HG03025 (cell line): ENCODE results near the gene PITPNM2.

Experiments
- ATAC-seq: cut with Tn5 transposase; IDR thresholded peaks from one replicate; pipeline ENCODE4 v1.9.1; 2021; ENCODE audit warnings: mild to moderate bottlenecking, moderate library complexity; ENCODE audit not compliant: unreplicated experiment, low FRiP score

PITPNM2 gene

DNA sequence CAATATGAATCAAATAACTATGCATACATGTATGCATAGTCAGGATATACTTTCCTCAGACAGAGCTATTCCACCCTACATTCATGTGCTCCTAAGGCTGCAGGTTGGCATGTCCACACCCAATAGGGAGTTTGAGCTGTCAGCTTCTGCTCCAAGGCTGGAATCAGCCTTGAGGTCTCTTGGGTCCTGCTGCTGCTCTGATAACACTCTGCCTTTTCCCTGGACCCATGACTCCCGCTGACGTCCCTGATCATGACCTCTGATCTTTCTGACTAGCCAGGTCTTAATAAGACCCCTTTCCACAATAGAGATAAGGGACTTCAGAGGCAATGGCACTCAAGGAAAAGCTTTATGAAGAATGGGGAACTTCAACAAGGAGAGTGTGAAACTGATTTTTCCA, 5.7 kb downstream of the PITPNM2 start:
- ATAC-seq = no peak

DNA sequence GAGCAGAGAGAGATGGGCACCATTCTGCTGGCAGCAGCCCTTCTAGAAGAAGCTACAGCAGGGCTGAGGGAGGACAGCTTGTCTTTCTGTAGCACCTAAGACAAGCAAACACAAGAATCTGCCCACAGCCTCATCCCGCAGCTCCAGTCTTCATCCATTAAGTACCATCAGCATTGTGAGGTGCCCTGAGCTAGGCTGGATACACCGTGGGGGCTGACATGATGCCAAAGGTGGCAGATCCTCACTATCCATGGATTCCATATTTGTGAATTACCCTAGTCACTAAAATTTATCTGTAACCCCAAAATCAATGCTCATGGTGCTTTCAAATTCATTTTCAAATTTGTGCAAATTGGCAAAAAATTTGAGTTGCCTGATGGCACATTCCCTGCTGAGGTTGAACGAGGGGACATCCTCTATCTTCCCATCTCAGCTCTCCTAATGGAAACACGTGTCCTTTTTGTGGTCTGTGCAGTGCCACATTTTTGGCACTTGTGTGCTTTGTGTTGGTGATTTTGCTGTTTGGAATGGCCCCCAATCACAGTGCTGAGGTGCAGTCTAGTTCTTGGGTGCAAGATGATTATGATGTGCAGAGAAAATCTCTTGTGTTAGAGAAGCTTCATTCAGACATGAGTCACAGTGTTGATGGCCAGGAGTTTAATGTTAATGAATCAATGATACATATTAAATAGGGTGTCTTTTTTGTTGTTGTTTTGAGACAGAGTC, 7.0 kb downstream of the PITPNM2 start:
- ATAC-seq = no peak

- no peak for ATAC-seq
Measured at GRCh38 chr12:123142921-123143735, 7.8 kb downstream of the PITPNM2 start.

GRCh38 chr12:123142518-123142840, 8.4 kb downstream of the PITPNM2 start:
- ATAC-seq = no peak

GRCh38 chr12:123141615-123142517, 9.0 kb downstream of the PITPNM2 start:
- ATAC-seq = no peak

DNA sequence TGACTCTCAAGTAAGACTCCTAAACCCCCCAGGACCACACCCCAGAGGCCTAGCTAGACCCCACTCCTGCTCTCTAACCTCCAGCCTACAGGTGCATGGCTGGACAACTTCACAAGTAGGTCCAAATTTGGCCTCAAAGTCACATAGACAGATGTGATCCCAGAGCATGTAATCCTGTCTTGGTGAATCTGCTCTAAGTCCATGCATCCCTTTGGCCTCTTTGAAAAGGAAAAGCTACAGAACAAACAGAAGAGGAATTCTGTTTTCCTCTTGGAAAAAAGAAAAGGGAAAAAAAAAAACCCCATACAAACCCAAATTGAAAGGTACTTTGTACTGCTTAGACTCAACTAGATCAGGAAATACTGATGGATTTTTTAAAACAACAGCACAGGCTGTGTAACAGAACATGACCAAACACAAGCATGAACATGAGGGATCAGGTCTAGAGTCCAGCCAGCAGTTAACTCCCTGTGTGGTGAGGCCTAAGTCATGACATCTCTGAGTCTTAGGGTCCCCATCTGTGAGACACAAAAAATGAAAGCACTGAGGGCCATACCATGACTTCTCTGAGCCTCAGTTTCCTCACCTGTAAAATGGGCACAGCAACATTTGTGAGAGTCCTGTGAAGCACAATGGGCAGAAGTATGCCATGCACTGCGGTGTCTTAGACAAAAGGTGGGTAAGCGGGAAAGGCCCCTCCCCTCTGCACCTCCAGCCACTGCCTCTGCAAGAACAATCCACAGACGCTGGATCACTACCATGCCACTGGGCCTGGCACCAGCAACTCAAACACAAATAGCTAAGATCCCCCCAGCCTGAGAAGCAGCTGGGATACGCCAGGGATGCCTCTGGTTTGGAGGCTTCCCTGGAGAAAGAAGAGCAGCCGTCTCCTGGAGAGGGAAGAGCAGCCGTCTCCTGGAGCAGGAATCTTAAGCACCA, 9.9 kb downstream of the PITPNM2 start:
- ATAC-seq = no peak

DNA sequence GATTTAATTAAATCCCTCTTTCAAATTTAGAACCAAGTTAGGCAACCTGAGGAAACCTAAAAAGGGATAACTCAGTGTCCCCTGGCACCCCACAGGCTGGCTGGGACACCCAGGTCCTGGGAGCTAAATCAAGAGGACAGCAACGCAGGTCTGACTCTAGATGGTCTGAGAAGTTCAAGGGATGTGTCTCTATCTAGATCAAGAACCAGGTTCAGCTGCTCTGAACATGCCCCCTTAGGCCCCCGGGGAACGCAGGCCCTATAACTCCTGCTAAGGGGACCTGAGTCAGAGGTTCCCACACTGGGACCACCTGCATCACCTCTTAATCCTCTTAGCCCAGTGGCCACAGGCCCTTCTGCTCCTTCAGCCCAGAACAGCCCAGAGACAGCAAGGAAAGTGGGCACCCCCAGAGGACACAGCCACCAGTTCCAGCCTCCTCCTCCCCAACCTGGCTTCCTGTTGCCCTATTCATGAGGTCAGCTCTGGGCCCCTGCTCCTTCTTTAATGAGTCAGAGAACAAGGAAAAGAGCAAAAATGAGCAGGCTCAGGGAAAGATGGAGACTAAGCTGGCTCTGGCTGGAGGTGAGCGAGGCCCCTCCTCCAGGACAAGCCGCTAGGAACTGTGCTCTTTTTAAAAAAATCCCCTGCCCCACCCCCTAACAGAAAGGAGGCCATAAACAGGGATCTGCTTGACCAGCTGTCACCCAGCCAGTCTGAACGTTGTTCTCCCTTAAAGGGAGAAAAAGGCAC, 10.8 kb downstream of the PITPNM2 start:
- no peak for ATAC-seq

DNA sequence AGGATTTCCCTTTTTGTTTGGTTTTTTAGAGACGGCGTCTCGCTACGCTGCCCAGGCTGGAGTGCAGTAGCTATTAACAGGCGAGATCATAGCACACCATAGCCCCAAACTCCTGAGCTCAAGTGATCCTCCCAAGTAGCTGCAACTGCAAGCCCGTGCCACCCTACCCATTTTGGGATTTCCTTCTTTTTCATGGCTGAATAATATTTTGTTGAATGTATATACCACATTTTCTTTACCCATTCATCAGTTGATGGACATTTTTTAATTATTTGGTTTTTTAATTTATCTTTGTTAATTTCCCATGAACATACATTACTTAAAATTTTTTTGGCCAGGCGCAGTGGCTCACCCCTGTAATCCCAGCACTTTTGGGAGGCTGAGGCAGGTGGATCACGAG, 15.2 kb downstream of the PITPNM2 start:
- ATAC-seq = no peak

DNA sequence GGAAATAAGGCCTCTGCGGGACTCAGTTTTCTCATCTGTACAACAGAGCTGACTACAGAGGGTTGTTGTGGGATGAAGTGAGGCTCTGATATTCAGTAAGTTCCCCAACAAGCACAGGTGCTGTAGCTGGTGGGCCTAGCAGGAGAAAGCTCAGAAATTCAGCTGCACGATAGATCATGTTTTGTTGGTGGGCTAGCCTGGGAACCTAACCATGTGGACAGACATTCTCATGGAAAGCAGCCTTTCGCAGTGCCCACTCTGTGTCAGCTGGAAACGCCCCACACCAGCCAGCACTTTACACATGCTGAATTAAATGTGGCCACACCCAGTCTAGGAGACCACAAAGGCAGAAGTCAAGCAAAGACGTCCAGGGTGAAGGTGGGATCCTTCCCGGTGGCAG, 16.1 kb downstream of the PITPNM2 start:
- ATAC-seq = no peak

GRCh38 chr12:123134271-123134671, 16.6 kb downstream of the PITPNM2 start:
- no peak for ATAC-seq

DNA sequence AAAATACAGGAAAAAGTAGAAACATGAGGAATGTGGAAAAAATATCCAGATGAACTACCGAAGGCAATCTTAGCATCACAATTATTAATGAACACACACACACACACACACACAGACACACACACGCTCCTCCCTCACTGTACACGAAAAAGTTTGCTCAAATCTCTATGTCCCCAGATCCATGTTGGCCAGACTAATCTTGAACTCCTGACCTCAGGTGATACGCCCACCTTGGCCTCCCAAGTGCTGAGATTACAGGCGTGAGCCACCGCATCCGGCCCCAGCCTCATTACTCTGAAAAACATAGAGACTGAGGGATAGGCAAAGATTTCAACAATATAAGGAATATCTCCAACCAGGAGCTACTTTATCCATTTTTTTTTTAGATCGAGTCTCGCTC, 17.2 kb downstream of the PITPNM2 start:
- ATAC-seq = no peak

DNA sequence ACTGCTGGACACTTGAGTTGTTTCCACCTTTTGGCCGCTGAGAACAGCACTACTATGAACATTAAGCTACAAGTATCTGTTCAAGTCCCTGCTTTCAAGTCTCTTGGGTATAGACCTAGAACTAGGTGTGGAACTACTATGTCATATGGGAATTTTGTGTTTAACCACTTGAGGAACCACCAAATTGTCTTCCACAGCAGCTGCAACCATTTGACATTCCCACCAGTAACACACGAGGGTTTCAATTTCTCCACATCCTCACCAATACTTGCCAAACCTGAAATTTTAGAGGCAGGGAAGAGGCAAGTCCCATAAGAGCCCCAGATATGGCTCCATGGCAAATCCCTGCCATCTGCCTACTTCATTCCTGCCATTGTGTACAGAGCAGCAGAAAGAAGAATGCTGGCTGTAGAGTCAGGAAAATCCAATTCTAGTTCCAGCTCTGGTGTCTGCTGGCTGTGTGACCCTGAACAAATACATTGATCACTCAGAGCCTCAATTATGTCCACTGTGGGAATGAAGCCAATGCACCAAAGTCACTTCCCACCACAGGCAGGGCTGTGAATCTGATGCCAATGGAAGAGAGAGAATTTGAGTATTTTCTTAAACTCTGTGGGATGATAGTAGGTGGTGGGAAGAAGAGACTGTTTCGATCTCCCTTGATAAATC, 17.8 kb downstream of the PITPNM2 start:
- no peak for ATAC-seq

DNA sequence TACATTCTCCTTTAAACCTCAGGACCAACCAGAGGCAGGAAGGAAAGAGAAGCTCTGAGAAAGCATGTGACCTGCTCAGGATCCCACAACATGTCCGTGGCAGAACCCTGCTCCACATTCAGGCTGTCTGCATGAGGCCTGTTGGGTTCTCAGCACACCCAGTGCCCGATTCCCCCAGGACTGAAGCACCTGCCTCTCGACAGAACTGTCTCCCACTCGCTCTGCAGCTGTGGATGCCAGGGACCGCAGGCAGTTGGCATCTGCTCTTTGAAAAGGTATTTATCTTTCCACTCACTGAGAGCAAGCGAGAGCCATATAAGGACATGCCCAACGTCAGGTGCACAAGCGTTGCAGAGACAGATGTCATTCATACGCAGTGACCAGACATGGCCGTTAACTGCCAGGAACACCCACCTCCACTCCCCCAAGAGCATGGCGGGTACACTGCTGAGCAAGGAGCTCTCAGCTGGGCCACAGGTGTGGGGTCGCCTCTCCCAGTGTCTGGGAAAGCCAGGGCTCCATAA, 18.9 kb downstream of the PITPNM2 start:
- no peak for ATAC-seq

DNA sequence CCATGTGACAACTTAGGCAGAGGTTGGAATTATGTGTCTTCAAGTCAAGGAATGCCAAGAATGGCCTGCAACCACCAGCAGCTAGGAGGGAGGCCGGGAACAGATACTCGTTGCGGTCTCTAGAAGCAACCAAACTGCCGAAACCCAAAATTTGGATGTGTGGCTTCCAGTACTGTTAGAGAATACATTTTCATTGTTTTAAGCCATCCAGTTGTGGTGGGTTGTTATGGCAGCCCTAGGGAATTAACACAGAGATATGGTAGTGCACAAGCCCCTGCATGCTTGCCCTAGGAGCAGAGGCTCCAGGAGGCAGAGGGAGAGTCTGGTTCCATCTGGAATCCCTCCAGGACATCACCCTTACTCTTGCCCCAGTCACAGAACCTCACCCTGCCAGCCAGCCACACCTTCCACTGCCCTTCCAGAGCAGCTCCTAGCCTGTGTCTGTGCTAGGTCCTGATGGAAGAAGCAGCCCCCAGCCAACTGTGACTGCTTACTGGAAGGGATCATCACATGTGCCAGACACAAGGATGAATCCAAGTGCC, 19.5 kb downstream of the PITPNM2 start:
- ATAC-seq = no peak

DNA sequence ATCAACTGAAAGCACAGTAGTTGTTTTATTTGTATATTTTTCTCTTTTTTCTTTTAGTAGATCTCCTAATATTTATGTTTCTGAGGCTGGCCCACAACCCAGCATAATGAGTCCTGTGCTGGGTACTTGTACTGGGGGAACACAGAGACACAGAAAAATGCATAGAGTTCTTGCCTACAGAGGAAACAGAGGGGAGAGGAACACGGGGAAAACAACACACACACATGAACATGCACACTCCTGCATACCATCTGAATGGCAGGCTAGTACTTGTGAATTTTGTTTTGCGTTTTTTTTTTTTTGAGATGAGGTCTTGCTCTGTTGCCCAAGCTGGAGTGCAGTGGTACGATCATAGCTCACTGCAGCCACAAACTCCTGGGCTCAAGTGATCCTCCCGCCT, 21.3 kb downstream of the PITPNM2 start:
- ATAC-seq = no peak

- no peak for ATAC-seq
Measured at GRCh38 chr12:123127182-123127495, 23.8 kb downstream of the PITPNM2 start.

- ATAC-seq = no peak
Measured at GRCh38 chr12:123126294-123127181, 24.4 kb downstream of the PITPNM2 start.

- no peak for ATAC-seq
Measured at GRCh38 chr12:123122626-123123025, 28.3 kb downstream of the PITPNM2 start.
